Measurements from ENCODE around the gene TNNT1. TPM values are rescaled to one million over a fixed set of nuclear protein-coding genes. Genes with fewer than 3 reads are reported as not detected.
A peak's percentile ranks its signal among the peaks of the same experiment; 100 is the strongest.

The TNNT1 gene
- total RNA-seq, 1 donor from 2014 or later = 74.1 TPM

- Mint-ChIP-seq H3K4me1 (peaks cover 40% of the 10 kb centered on the region), H3K9me3 (no peaks in the 10 kb centered on the region), H3K36me3 (peaks cover 5% of the 10 kb centered on the region), H3K27me3 (ENCODE audit: insufficient read depth, low read depth) (peaks cover 31% of the 10 kb centered on the region), H3K4me3 (peak overlapping the region; percentile 91), H3K27ac (peak overlapping the region; percentile 67)
- no peaks in the 10 kb centered on the region for H3K9me3 ChIP-seq (ENCODE audit: low read depth)
- TF ChIP-seq EZH2phosphoT487 (IDR thresholded peaks at IDR 0.05) (no peak), CTCF (IDR thresholded peaks at IDR 0.05) (peak; percentile 87)
- H3K4me1 ChIP-seq = peaks cover 29% of the 10 kb centered on the region
- no peak overlapping the region for H3K27ac ChIP-seq
- peaks cover 26% of the 10 kb centered on the region for H3K27me3 ChIP-seq
- no peaks in the 10 kb centered on the region for H3K36me3 ChIP-seq
- DNase-seq (ENCODE audit: low spot score) = peak; percentile 92
- H3F3A ChIP-seq (ENCODE audit: low read depth) = peaks cover 35% of the 10 kb centered on the region
- peaks cover 52% of the 10 kb centered on the region for H4K20me1 ChIP-seq (ENCODE audit: low read depth)
- H3K4me2 ChIP-seq = peak overlapping the region; percentile 90
- peak overlapping the region; percentile 68 for H3K4me3 ChIP-seq
- no peak overlapping the region for H3K9ac ChIP-seq
- H2AFZ ChIP-seq (replicated peaks) = no peak overlapping the region
- H3K79me2 ChIP-seq (ENCODE audit: low read depth) = peaks cover 3% of the 10 kb centered on the region
Observed at GRCh38 chr19:55088543-55089341, 60.3 kb downstream of the TNNT1 start.

GRCh38 chr19:55088021-55088451 is 61.0 kb downstream of the TNNT1 start:
- peaks cover 56% of the 10 kb centered on the region for H4K20me1 ChIP-seq (ENCODE audit: low read depth)
- H3K79me2 ChIP-seq (ENCODE audit: low read depth) = peaks cover 3% of the 10 kb centered on the region
- peaks cover 29% of the 10 kb centered on the region for H3K4me1 ChIP-seq
- Mint-ChIP-seq H3K9me3 (no peaks in the 10 kb centered on the region), H3K36me3 (peaks cover 5% of the 10 kb centered on the region), H3K27me3 (ENCODE audit: insufficient read depth, low read depth) (peaks cover 35% of the 10 kb centered on the region), H3K4me1 (peaks cover 41% of the 10 kb centered on the region), H3K27ac (peak overlapping the region; percentile 67), H3K4me3 (peak overlapping the region; percentile 91)
- H3K27me3 ChIP-seq = peaks cover 33% of the 10 kb centered on the region
- H3K36me3 ChIP-seq = no peaks in the 10 kb centered on the region
- H3K9ac ChIP-seq = peak overlapping the region; percentile 1
- TF ChIP-seq EZH2phosphoT487 (IDR thresholded peaks at IDR 0.05) (no peak), EZH2 (IDR thresholded peaks at IDR 0.05) (no peak), CTCF (IDR thresholded peaks at IDR 0.05) (no peak)
- H3F3A ChIP-seq (ENCODE audit: low read depth) = peaks cover 39% of the 10 kb centered on the region
- H3K27ac ChIP-seq = no peak overlapping the region
- no peaks in the 10 kb centered on the region for H3K9me3 ChIP-seq (ENCODE audit: low read depth)
- DNase-seq (ENCODE audit: low spot score) = no peak
- H3K4me3 ChIP-seq = peak overlapping the region; percentile 68
- no peak overlapping the region for H2AFZ ChIP-seq (replicated peaks)
- peak overlapping the region; percentile 90 for H3K4me2 ChIP-seq

GRCh38 chr19:55087542-55087901 is 61.5 kb downstream of the TNNT1 start:
- H3K9me3 Mint-ChIP-seq = peaks cover 1% of the 10 kb centered on the region
- TF ChIP-seq EZH2phosphoT487 (IDR thresholded peaks at IDR 0.05) (no peak), CTCF (IDR thresholded peaks at IDR 0.05) (no peak), EZH2 (IDR thresholded peaks at IDR 0.05) (no peak)
- peaks cover 5% of the 10 kb centered on the region for H3K36me3 Mint-ChIP-seq
- peaks cover 24% of the 10 kb centered on the region for H3K4me1 ChIP-seq
- peaks cover 46% of the 10 kb centered on the region for H3K4me1 Mint-ChIP-seq
- H3K27ac ChIP-seq = no peak overlapping the region
- H4K20me1 ChIP-seq (ENCODE audit: low read depth) = peaks cover 53% of the 10 kb centered on the region
- peaks cover 44% of the 10 kb centered on the region for H3F3A ChIP-seq (ENCODE audit: low read depth)
- peak overlapping the region; percentile 68 for H3K4me3 ChIP-seq
- no peaks in the 10 kb centered on the region for H3K36me3 ChIP-seq
- DNase-seq (ENCODE audit: low spot score) = no peak
- H3K79me2 ChIP-seq (ENCODE audit: low read depth) = peaks cover 3% of the 10 kb centered on the region
- peak overlapping the region; percentile 74 for H3K27ac Mint-ChIP-seq
- no peaks in the 10 kb centered on the region for H3K9me3 ChIP-seq (ENCODE audit: low read depth)
- H3K9ac ChIP-seq = no peak overlapping the region
- peaks cover 38% of the 10 kb centered on the region for H3K27me3 ChIP-seq
- H3K4me3 Mint-ChIP-seq = peak overlapping the region; percentile 91
- H3K4me2 ChIP-seq = peak overlapping the region; percentile 90
- no peak overlapping the region for H2AFZ ChIP-seq (replicated peaks)
- H3K27me3 Mint-ChIP-seq (ENCODE audit: insufficient read depth, low read depth) = peaks cover 40% of the 10 kb centered on the region
